HG03558 (cell line): ENCODE data around the gene MRPL2.
"Not testable (repeated sequence)": the region's sequence is repeated elsewhere in the genome, so short reads cannot be mapped to it uniquely, and the experiment has no call there.

Source experiments
- ATAC-seq: cut with Tn5 transposase; IDR thresholded peaks from one replicate; pipeline ENCODE4 v1.9.1; 2021; ENCODE audit warnings: moderate number of reproducible peaks; ENCODE audit not compliant: unreplicated experiment; ENCODE audit errors: extremely low read depth

MRPL2 gene

DNA sequence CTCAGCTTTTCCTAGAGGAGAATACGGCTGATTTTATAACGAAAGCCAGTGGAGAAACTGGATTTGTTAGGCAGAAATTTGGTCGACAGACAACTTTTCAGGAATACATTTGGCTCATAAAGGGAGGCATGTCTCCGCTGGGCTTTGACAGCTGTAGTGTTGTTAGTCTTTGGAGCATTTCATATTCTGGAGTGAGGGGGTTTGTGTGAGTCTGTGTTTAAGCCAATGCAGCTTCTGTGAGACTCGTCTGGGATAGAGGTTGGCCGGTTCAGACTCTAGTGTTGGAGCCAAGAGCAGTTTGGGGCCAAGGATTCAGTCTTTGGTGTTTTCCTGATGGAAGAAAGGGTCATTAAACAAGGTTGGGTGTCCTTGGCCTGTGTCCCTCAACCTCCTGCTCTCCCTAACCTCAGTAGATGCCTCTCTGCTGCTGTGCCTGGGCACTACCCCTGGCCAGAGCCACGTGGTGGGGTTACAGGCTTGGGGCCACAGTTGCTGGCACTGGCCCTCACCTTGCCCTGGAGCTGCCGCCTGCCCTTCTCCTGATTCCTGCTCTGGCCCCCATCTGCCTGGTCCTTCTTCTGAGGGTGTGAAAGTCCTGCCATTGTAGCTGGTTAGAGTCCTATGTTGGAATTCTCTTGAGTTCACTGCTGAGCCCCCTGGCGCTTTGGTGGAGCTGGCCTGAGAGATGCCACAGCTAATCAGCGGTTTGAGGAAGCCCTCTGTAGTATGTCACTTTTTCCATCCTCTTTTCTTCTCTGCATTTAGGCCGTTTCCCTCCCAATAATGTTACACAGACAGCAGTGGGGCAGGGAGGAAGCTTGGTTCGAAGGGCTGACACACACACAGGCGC, 23.8 kb upstream of the MRPL2 start:
- no peak for ATAC-seq

GRCh38 chr6:43081922-43082321, 22.7 kb upstream of the MRPL2 start:
- not testable (repeated sequence) for ATAC-seq

GRCh38 chr6:43081043-43081442, 21.8 kb upstream of the MRPL2 start:
- ATAC-seq, result no peak

DNA sequence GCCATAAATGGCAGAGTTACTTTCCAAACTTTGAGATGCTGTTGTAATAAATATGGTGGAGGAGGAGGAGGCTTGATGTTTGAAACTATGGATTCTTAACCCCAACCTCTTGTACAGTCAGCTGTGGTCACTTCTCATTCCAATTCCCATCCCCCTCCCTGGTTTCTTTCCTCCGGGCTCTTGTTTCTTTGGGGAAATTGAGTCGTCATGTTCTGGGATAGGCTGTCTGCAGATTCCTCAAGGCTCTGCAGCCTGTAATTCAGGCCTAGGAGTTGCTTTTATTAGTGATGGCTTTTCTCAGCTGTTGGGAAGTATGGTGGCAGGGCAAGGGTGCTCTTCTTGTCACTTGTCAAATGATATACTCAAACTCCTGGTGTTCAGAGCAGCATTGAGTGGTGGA, 19.5 kb upstream of the MRPL2 start:
- no peak for ATAC-seq

DNA sequence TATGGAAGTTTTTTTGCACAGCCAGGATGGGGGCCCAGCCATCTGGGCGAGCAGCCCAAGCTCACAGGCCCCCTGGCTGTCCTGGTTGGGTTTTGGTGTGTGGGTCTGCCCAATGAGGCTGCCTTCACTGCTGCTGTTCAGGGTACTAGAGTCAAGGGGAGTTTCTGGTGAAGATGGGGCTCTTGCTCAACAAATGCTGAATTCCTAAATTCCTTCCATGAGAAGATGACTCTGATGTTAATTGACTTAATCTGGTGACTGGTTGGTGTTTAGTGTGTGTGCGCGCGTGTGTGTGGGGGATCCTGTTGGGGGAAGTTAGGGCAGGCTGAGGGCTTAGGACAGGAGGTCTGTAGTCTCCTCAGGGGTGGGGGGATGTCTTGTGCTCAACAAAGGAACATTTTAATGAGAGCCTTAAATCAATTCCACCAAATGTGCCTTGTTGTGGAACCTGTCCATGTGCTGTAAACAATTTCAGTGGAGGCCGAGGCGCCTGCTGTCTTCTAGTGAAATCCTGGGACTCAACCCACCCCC, 18.8 kb upstream of the MRPL2 start:
- no peak for ATAC-seq

DNA sequence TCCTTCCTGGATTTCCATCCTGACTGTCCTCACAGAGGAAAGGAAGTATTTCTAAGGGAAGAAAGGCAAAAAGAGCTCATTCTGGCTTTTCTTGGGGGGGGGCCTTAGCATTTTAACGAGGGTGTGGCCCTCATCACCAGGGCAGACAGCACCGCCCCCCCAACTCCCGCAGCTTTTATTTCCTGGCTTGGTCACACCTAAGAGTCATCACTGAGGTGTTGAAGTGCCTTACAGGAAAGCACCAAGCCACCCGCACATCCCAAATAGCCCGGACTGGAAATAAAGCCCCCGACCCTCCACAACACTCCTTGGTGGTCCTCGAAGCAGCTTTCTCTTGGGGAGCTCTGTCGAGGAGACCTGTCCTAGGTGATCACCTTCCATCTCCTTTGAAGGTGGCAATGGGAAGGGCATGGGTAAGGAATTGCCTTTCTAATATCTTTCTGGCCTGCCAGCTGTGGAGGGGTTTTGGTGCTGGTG, 18.1 kb upstream of the MRPL2 start:
- ATAC-seq, result no peak

- ATAC-seq, result no peak
These were observed 17.5 kb upstream of the MRPL2 start for GRCh38 chr6:43076464-43077332.

DNA sequence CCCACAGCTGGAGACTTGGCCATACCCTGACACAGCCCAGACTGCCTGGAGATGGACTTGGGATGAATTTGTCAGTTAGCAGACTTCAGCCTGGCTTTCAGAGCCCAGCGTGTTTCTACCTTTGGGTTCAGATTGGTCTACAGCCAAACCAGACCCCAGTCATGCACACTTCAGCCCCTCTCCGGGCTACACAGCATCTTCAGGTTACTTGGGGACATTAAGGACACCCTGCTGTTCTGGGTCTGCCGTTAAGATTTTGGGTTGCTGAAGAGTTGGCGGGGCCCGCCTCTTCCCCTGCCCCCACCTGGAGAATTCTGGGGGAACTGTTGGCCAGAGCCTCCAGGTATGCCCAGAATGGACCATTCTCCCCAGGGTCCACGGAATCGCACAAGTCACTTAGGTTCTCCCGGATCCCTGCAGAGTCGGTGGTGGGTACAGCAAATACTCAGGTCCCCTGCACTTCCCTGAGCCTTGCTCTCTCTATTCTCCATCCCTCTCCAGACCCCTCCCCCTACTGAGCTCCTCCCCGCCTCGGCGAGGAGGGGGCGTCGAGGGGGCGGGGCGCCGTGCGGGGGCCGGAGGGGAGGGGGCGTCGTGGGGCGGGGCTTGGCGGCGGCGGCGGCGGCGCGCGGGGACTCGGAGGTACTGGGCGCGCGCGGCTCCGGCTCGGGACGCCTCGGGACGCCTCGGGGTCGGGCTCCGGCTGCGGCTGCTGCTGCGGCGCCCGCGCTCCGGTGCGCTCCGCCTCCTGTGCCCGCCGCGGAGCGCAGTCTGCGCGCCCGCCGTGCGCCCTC, 16.6 kb upstream of the MRPL2 start, which contains the start of gene PTK7:
Gene PTK7 (plus strand): TSS at position 645 of the 794 bp plus-strand sequence. CDS start 175 bp downstream, outside the sequence.
- no peak for ATAC-seq

DNA sequence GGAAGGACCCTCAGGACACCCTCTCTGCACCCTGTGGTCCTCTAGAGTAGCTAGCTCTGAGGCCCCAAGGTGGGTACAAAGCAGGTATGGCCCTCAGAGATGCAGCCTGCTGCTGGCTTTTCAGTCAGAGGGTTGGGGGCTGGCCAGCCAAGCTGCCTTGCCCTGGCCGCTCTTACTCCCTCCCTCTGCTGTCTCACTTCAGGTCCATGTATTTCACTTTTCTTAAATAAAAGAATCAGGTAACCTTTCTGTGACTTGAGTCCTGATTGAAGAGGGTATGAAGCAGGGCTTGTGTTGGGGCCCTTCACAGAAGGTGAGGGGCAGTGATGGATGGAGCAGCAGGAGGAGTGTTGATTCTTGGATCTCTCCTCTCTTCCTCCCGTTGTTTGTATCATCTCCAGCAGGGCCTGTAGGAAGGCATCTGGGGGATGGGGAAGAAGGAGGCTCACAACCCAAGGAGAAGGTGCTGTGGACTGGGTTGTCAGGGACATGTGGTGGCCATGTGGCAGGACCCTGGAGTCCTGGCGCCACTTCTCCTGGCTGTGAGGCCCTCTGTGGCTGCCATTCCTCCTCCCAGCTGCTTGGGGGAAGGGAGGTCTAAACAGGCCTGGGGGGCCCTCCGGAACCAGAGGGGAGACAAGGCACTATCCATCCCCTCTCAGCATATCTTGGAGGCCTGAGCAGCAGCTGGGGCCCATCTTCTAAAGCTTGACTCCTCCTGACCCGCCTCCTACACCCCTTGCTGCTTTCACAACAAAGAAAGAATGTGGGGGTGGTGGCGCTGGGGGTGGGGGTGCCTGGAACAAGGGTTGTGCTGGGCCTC, 15.8 kb upstream of the MRPL2 start:
- ATAC-seq, result no peak

DNA sequence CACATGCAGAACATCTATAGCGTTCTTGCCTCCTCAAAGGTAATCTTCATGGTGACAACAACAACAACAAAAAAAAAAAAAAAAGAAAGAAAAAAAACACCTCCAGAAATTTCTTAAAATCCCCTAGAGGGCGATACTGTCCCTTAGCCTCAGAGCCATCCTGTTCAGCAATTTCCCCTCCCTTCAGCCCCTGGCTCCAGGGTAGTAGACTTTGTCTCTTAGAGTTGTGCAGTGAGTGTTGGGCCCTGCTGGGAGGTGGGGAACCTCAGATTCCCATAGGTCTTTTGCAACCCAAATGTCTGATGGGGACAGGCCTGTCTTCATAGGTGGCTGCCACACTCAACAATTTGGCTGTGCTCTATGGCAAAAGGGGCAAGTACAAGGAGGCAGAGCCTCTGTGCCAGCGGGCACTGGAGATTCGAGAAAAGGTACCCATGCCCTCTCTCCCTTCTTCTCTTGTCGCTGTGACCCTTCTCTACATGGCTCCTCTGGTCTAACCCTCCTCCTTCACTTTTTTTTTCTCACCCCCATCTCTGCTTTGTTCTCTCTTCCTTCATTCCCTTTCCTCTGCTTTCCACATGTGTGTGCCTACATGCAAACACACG, 10.9 kb upstream of the MRPL2 start:
- no peak for ATAC-seq

GRCh38 chr6:43062818-43063217, 3.6 kb upstream of the MRPL2 start:
- ATAC-seq, result no peak

- ATAC-seq, result no peak
These were observed 2.6 kb upstream of the MRPL2 start for GRCh38 chr6:43061861-43062260.

DNA sequence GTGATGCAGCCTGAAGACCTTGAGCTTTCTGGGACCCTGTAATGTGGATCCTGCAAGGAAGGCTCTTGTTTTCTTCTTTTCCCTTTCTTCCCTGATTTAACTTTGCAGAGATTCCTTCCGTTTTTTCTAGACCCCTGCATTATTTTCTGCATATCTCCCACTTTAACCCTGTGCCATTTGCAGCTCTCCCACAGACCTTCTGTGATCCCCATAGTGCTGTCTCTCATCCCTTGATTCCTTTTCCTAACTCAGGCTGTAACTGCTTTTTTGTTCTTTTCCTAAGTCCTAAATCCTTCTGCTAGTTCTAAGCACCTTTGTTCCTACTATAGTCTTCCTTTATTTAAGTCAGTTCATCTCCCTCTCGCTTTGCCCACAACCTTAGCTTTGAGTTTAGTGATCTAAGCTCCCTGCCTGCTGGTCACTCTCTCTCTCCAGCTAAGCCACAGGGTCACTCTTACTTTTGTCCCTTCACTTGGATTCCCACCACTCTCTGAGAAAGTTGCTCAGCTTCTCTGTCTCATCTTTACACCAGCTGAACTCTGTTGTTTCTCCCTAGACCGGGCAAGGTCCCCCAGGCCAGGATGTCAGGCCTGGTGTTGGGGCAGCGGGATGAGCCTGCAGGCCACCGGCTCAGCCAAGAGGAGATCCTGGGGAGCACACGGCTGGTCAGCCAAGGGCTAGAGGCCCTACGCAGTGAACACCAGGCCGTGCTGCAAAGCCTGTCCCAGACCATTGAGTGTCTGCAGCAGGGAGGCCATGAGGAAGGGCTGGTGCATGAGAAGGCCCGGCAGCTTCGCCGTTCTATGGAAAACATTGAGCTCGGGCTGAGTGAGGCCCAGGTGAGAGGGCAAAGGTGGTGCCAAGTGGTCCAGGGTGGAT, 1.8 kb upstream of the MRPL2 start:
- no peak for ATAC-seq

DNA sequence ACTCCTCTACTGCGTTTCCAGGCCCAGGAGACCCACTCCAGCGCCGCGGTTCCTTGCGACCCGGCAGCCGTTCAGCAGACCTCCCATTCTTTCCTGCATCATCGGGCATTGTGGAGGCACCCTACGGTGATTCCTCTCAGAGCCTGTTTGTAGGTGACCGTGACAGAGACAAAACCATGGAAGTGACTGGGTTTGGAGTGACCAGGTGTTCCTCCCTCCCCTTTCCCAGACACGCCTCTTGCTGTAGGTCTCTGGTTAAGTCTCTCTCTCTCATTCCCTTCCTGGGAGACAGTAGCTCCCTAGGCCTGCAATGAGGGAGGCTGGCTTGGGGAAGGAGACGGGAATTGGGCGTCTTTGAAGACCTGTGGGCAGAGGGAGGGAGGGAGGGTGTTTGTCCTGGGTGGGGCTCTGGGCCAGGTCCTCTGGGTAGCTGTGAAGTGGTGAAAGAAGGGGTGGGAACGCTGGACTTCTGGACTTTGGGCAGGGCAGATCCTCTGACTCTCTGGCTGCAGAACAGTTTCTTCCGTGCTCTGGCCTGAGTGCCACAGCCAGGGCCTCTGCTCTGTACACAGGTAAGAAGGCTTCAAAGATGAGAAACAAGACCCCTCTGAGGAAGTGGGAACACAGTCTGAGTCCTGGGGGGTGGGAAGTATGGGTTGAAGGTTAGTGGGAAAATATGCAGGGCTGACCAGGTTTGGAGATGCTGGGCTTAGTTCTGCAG, 960 bp upstream of the MRPL2 start:
- ATAC-seq, result no peak

DNA sequence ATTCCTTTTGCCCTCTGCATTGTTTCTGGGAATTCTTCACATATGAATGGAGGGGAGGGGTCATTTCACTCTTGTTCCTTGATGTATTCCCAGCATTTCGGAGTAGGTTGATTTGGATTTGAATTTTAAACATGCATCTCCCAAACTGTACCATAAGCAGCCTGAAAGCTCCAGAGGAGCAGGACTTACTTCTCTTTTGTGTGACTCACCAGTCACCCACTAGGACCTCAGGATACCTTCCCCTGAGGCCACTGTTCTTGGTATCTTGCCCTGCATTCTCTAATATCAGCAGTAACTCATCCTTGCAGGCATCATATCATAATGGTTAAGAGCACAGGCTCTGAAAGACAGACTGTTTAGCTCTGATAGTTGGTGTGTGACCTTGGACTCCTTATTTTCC, 703 bp downstream of the MRPL2 start:
- ATAC-seq, result no peak

GRCh38 chr6:43055966-43056365, 3.3 kb downstream of the MRPL2 start:
- no peak for ATAC-seq

GRCh38 chr6:43054206-43054943, 4.9 kb downstream of the MRPL2 start:
- no peak for ATAC-seq
